ENCODE measurements around the gene AIP. TPM values are rescaled to one million over a fixed set of nuclear protein-coding genes. Genes with fewer than 3 reads are reported as not detected.

The AIP gene
- total and polyA plus RNA-seq, 10 donors, result 72.2 to 146 (median 92.6) TPM

- WGBS, 5 donors, result 53 to 76% (median 63%) methylated on average over 19 to 26 of the region's 26 CpGs
- H3K27me3 ChIP-seq (replicated peaks in 1 of 7), result no peaks in the 10 kb centered on the region
- H3K4me1 ChIP-seq, result peaks cover 30 to 100% (median 84%) of the 10 kb centered on the region in 6 donors
- H3K9me3 ChIP-seq, result no peaks in the 10 kb centered on the region
- H3K27ac ChIP-seq, result peak overlapping the region in 6 of 8 donors; percentile 5 to 97 (median 91)
- intact Hi-C loops (cut with DNase I; ENCODE audit: low total_unique reads), result no loop called here
- TF ChIP-seq POLR2AphosphoS5 (IDR thresholded peaks at IDR 0.05) (peak in 1 of 3 donors; percentile 11), POLR2A (IDR thresholded peaks at IDR 0.05) (no peak)
- TF ChIP-seq, protein P1, sequence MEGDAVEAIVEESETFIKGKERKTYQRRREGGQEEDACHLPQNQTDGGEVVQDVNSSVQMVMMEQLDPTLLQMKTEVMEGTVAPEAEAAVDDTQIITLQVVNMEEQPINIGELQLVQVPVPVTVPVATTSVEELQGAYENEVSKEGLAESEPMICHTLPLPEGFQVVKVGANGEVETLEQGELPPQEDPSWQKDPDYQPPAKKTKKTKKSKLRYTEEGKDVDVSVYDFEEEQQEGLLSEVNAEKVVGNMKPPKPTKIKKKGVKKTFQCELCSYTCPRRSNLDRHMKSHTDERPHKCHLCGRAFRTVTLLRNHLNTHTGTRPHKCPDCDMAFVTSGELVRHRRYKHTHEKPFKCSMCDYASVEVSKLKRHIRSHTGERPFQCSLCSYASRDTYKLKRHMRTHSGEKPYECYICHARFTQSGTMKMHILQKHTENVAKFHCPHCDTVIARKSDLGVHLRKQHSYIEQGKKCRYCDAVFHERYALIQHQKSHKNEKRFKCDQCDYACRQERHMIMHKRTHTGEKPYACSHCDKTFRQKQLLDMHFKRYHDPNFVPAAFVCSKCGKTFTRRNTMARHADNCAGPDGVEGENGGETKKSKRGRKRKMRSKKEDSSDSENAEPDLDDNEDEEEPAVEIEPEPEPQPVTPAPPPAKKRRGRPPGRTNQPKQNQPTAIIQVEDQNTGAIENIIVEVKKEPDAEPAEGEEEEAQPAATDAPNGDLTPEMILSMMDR (IDR thresholded peaks at IDR 0.05 in 8 of 11, conservative IDR thresholded peaks at IDR 0.05 in 3 of 11), result no peak
- peak overlapping the region; percentile 67 to 95 (median 76) for H3K4me3 ChIP-seq
- peaks cover 6 to 99% (median 53%) of the 10 kb centered on the region in 6 donors for H3K36me3 ChIP-seq
- DNase-seq, result no peak
Observed at GRCh38 chr11:67435031-67435726, 47.6 kb upstream of the AIP start.

DNA sequence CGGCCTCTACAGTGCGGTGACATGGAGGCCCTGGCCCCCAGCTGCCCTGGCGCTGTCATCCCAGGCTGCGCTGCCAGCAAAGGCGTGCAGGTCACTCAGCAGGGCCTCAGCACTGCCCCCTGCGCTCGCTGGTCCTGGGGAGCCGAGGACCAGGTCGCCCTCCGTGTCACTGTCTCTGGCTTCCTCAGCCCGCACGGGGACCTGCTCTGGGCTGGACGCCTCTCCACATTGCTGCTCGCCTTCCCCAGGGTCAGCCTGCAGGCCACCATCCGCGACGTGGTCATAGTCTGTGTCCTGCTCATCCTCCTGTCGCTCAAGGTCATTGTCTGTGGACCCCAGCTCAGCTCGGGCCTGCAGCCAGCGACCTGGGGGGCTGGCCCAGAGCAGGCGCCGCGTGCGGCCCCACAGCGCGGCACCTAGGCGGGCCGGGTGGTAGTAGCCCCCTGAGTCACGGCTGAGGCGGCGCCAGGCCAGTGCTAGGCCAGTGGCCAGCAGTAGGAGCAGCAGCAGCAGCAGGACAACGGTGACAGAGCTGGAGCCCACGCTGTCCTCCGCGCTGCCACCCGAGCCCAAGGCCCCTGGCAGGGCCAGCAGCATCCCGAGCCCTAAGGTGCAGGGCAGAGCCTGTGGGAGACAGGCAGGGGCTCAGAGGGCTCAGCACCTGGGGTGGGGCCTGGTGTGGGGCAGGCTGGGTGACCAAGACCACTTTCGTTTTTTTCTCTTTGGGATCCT is 46.9 kb upstream of the AIP start:
- DNase-seq, result peak; percentile 86
- H3K27ac ChIP-seq, result peak overlapping the region in 7 of 8 donors; percentile 48 to 97 (median 94)

DNA sequence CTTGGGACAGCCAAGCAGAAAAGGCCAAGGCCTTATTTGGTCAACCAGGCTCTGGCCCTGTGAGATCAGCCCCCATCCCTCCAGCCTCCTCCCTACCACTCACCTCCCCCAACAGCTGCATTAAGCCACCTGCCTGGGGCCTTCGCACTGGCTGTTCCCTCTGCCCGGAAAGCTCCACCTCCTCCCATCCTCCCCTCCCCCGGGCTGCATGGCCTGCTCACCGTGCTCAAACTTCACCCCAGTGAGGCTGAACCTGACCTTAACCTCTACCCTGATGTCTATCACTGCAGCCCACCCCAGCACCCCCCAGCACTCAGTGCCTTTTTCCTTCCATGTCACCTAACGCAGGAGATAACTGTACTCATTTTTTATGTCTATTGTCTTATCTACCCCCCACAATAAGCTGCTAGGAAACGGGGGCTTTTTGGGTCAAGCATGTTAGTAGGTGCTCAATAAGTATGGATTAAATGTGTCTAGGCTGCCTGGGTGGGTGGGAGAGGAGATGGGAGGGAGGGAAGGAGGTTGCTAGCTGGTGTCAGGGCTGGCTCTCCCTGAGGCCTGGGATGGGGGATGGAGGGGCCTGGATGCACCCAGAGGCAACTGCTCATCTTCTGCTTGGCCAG is 46.3 kb upstream of the AIP start:
- Histone ChIP-seq H3K27ac (peak overlapping the region; percentile 68 to 97 (median 90)), H3K27me3 (replicated peaks in 1 of 7) (no peaks in the 10 kb centered on the region), H3K4me3 (peak overlapping the region; percentile 67 to 95 (median 76)), H3K9me3 (no peaks in the 10 kb centered on the region), H3K4me1 (peaks cover 42 to 100% (median 94%) of the 10 kb centered on the region in 6 donors), H3K36me3 (peaks cover 6 to 99% (median 47%) of the 10 kb centered on the region in 6 donors)
- intact Hi-C loops (cut with DNase I; ENCODE audit: low total_unique reads), result no loop called here
- TF ChIP-seq POLR2AphosphoS5 (IDR thresholded peaks at IDR 0.05), result peak in 2 of 3 donors; percentile 53 to 63
- no peak for TF ChIP-seq POLR2A (IDR thresholded peaks at IDR 0.05)
- WGBS, 5 donors, result 13 to 33% (median 24%) methylated on average over 6 of the region's 6 CpGs
- DNase-seq, result peak; percentile 92

More for the DNA sequence above, 46.9 kb upstream of the AIP start:
- WGBS, 5 donors, result 44 to 78% (median 72%) methylated on average over 20 to 38 of the region's 38 CpGs
- Histone ChIP-seq H3K4me3 (peak overlapping the region; percentile 67 to 95 (median 76)), H3K4me1 (peaks cover 37 to 100% (median 88%) of the 10 kb centered on the region in 6 donors), H3K27me3 (replicated peaks in 1 of 7) (no peaks in the 10 kb centered on the region), H3K36me3 (peaks cover 6 to 99% (median 53%) of the 10 kb centered on the region in 6 donors), H3K9me3 (no peaks in the 10 kb centered on the region)
- intact Hi-C loops (cut with DNase I; ENCODE audit: low total_unique reads), result no loop called here
- TF ChIP-seq POLR2AphosphoS5 (IDR thresholded peaks at IDR 0.05) (peak; percentile 23 to 78 (median 46)), POLR2A (IDR thresholded peaks at IDR 0.05) (peak in 1 of 3 donors; percentile 11)
- TF ChIP-seq, protein P1 (IDR thresholded peaks at IDR 0.05 in 8 of 11, conservative IDR thresholded peaks at IDR 0.05 in 3 of 11), result no peak

DNA sequence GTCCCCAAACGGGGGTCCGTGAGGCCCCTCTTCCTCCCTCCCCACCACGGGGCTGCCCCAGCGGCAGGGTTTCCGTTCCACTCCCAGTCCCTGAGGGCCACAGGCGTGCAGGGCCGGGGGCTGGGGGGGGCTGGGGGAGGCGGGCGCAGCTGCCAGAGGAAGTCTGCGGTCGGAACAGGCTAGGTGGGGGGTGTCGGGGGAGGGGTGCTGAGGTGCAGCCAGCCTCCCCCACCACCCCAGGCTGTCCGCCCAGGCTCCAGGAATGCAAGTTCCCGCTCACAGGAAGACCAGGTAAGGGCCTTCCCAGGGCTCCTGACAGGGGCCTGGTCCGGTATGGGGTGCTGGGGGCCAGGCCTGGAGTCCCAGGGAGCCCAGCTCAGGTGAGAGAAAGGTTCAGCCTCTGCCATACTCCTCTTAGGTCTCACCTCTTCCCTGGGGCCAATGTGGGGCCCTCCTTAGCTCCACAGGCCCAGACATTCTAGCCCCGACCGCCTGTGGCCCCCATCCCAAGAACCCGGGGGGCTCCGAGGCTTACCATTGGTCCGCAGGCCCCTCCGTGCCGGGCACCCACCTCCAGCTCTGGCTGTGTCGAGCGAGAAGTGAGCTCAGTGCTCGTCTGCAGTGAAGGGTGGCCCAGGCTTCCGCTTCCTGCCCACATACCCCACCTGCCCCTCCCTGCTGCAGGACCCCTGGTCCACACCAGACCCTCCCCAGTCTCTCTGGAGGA is 45.6 kb upstream of the AIP start, which contains the start of gene PTPRCAP:
Gene PTPRCAP, minus strand, starts transcription at position 601 of the 727 bp plus-strand sequence. Its CDS starts 63 bp downstream, at position 538.
- WGBS, 5 donors, result 0 to 46% (median 25%) methylated on average over 10 to 26 of the region's 26 CpGs
- intact Hi-C loops (cut with DNase I; ENCODE audit: low total_unique reads), result no loop called here
- no peaks in the 10 kb centered on the region for H3K9me3 ChIP-seq
- peak within 1 kb of the TSS; percentile 68 to 97 (median 90) for H3K27ac ChIP-seq
- TF ChIP-seq POLR2AphosphoS5 (IDR thresholded peaks at IDR 0.05) (peak; percentile 93 to 97 (median 97)), POLR2A (IDR thresholded peaks at IDR 0.05) (peak in 2 of 3 donors; percentile 64 to 72)
- TF ChIP-seq, protein P1 (IDR thresholded peaks at IDR 0.05 in 8 of 11, conservative IDR thresholded peaks at IDR 0.05 in 3 of 11), result no peak
- peak within 1 kb of the TSS; percentile 67 to 95 (median 76) for H3K4me3 ChIP-seq
- H3K36me3 ChIP-seq, result peaks cover 6 to 99% (median 41%) of the 10 kb centered on the region in 6 donors
- DNase-seq, result peak; percentile 96
- peaks cover 42 to 100% (median 98%) of the 10 kb centered on the region in 6 donors for H3K4me1 ChIP-seq
- H3K27me3 ChIP-seq (replicated peaks in 1 of 7), result no peaks in the 10 kb centered on the region

Data from spleen (tissue), 11 donors.